Measurements from ENCODE around the gene BBS4.
A peak's percentile ranks its signal among the peaks of the same experiment; 100 is the strongest.

BBS4 gene

GRCh38 chr15:72783004-72783639, 97.1 kb downstream of the BBS4 start:
- DNase-seq: no peak
- TF ChIP-seq CTCF (IDR thresholded peaks at IDR 0.05; ENCODE audit: low read depth, low read length, missing control alignments): no peak
- peak overlapping the region; percentile 93 for H3K4me3 ChIP-seq (ENCODE audit: low read depth, low read length)
- peak overlapping the region; percentile 86 for H3K27ac ChIP-seq
- in situ Hi-C loops (cut with HindIII; ENCODE audit: low pct_ligation_motif_present, low sequenced_read_pairs): no loop called here
- no peaks in the 10 kb centered on the region for H3K36me3 ChIP-seq (replicated peaks)
- H3K27me3 ChIP-seq (replicated peaks): no peaks in the 10 kb centered on the region

- in situ Hi-C loops (cut with HindIII; ENCODE audit: low pct_ligation_motif_present, low sequenced_read_pairs): no loop called here
- DNase-seq: peak; percentile 83
- Histone ChIP-seq H3K4me3 (ENCODE audit: low read depth, low read length) (peak within 1 kb of the TSS; percentile 93), H3K27ac (peak within 1 kb of the TSS; percentile 86), H3K36me3 (replicated peaks) (no peaks in the 10 kb centered on the region), H3K27me3 (replicated peaks) (no peaks in the 10 kb centered on the region)
- TF ChIP-seq CTCF (IDR thresholded peaks at IDR 0.05; ENCODE audit: low read depth, low read length, missing control alignments): peak; percentile 64
Measured at GRCh38 chr15:72783640-72784455, 97.8 kb downstream of the BBS4 start, which contains the start of gene ADPGK. TSS of gene ADPGK (minus strand) at chr15:72783758. CDS start at chr15:72783691, 67 bp downstream.

GRCh38 chr15:72784456-72784876, 98.5 kb downstream of the BBS4 start:
- in situ Hi-C loops (cut with HindIII; ENCODE audit: low pct_ligation_motif_present, low sequenced_read_pairs): no loop called here
- Histone ChIP-seq H3K4me3 (ENCODE audit: low read depth, low read length) (peak overlapping the region; percentile 93), H3K27me3 (replicated peaks) (no peaks in the 10 kb centered on the region)

GRCh38 chr15:72785432-72785831, 99.4 kb downstream of the BBS4 start:
- in situ Hi-C loops (cut with HindIII; ENCODE audit: low pct_ligation_motif_present, low sequenced_read_pairs): no loop called here
- TF ChIP-seq CTCF (IDR thresholded peaks at IDR 0.05; ENCODE audit: low read depth, low read length, missing control alignments): no peak

More at GRCh38 chr15:72784456-72784876, 98.5 kb downstream of the BBS4 start:
- DNase-seq: no peak
- Histone ChIP-seq H3K36me3 (replicated peaks) (no peaks in the 10 kb centered on the region), H3K27ac (peak overlapping the region; percentile 86)
- no peak for TF ChIP-seq CTCF (IDR thresholded peaks at IDR 0.05; ENCODE audit: low read depth, low read length, missing control alignments)

GRCh38 chr15:72785841-72786240, 99.8 kb downstream of the BBS4 start:
- no peak for TF ChIP-seq CTCF (IDR thresholded peaks at IDR 0.05; ENCODE audit: low read depth, low read length, missing control alignments)

More at GRCh38 chr15:72785432-72785831, 99.4 kb downstream of the BBS4 start:
- H3K27me3 ChIP-seq (replicated peaks): no peaks in the 10 kb centered on the region
- peak; percentile 66 for DNase-seq
- H3K36me3 ChIP-seq (replicated peaks): no peaks in the 10 kb centered on the region
- peak overlapping the region; percentile 7 for H3K27ac ChIP-seq
- H3K4me3 ChIP-seq (ENCODE audit: low read depth, low read length): no peak overlapping the region

More at GRCh38 chr15:72785841-72786240, 99.8 kb downstream of the BBS4 start:
- in situ Hi-C loops (cut with HindIII; ENCODE audit: low pct_ligation_motif_present, low sequenced_read_pairs): no loop called here
- H3K36me3 ChIP-seq (replicated peaks): no peaks in the 10 kb centered on the region
- DNase-seq: no peak
- no peak overlapping the region for H3K27ac ChIP-seq
- H3K4me3 ChIP-seq (ENCODE audit: low read depth, low read length): no peak overlapping the region
- no peaks in the 10 kb centered on the region for H3K27me3 ChIP-seq (replicated peaks)
